NCI-H1930 (cell line): ENCODE measurements around the gene SERPINI1.

ENCODE experiments used
- DNase-seq, 2 experiments: peaks; one replicate each; lab custom pipeline; 2025; lab: John Stamatoyannopoulos, UW

SERPINI1 gene

DNA sequence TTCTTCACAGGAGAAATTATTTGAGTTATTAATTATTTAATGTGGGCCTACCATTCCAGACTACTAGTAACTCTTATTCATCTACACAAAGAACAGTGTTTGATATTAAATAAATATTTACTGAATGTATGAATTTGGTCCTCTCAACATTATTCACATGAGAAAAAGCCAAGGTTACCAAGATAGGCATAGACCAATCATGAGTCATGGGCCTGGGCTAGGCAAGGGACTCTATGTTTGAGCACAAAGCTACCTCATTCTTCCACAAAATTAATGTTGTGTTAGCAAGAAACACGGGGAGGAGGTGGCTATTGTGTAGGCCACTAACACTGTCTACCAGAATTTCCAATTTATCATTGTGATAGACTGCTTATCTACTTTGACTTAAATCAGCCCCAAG, 115.7 kb downstream of the SERPINI1 start:
- no peak for DNase-seq

GRCh38 chr3:167851749-167852148, 116.2 kb downstream of the SERPINI1 start:
- DNase-seq, result no peak

DNA sequence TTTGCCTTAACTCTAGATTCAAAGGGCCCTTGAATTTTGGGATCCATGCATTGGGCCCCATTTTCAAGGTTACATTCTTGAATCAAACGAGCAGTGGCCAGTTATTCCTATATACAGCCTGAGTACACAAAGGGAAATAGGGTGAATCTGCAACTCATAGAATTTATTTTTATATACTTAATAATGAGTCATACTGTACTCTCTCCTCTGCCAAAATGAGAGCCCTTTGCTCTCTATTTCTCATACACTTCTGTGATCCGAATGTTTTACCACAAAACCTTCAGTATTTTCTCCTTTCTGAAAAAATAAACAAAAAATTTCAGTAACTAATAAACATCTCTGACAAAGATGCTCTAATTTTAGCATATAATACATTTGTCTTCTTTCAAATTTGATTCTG, 116.7 kb downstream of the SERPINI1 start:
- DNase-seq, result no peak

GRCh38 chr3:167854063-167854462, 118.5 kb downstream of the SERPINI1 start:
- no peak for DNase-seq

DNA sequence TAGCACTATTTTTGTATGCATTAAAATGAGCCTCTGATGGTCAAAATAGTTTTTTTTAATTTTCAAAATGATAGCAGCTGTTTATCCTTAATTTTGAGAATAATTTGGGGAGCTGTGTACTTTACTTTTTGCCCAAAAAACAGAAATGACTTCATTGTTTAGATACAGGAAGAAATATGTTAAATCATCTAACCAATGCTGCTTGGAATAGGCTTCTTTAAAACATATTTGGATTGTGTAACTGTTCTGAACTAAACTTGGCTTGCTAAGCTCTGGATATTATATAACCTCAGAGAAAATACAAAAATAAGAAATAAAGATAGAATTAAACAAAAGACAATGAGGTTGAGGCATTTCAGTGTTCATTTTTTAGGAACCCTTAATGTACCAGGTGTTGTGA, 119.3 kb downstream of the SERPINI1 start:
- DNase-seq, result no peak

DNA sequence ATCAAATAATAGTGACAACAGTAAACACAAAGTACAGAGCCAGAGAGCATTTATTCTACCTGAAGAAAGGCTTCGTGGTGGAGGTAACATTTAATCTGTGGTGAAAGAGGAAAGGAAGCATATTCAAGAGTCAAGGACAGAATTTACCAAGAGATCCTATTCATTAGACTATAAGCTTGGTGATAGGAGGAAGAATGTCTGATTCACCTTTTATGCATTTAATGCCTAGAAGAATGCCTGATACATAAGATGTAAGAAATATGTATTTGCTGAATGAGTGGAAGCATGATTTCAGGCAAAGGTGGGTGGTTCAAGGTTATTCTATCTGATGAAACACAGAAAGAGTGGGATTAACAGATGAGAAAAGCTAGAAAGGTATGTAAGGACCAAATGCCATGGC, 119.8 kb downstream of the SERPINI1 start:
- no peak for DNase-seq

DNA sequence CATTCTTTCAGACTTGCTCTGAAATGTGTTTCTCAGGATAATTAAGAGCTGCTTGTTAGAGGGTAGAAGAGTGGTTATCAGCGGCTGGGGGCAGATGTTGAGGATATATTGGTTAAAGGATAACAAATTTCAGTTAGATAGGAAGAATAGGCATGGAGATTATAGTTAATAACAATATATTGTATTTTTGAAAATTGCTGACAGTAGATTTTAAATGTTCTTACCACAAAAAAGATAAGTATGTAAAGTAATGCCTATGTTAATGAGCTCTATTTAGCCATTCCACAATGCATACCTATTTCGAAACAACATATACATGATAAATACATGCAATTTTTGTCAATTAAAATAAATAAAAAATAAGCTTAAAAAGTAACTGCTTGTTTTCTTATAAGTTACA, 123.3 kb downstream of the SERPINI1 start:
- DNase-seq, result no peak

DNA sequence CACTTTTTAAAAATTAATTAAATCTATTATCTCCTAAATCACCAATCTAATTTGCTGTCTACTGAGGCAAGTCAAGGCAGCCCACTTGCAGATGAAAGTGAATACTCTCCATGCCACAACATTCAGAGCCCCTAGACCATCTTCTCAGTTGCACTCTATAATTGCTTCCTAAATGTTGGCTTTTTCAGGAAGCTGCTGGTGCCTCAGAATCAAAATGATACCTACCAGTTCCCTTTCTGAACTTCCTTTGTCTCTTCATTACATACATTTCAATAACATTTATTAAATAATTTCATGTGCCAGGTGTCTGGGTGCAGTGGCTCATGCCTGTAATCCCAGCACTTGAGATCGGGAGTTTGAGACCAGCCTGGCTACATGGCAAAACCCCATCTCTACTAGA, 124.1 kb downstream of the SERPINI1 start:
- DNase-seq, result no peak

- DNase-seq, result no peak
Measured at GRCh38 chr3:167861649-167862048, 126.1 kb downstream of the SERPINI1 start.

DNA sequence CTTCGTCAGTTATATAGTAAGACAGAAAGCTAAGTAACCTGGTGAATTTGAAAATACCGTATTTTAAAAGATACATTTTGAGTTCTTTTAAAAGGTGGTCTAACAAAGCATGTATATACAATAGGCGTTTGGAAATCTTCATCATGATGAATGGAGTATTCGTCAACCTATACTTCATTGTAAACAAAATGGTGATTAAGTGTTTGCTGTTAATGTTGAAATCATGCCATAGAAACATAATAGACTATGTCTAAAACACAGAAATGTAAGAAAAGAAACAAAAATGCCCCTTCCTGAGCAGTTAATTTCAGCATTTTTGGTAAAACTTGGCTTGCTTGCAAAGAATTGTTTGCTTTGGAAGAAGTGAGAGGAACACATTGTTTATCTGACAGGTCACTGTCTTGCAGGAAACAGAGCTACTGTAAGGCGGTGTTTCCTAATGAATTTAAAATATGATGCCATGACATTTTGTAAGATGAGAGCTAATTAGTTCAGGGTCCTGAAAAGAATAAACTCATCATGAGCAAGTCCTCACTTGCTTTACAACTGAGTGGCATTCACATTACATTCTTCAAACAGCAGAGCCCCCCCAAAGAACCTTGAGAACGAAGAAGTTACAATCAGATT, 126.7 kb downstream of the SERPINI1 start:
- DNase-seq, result no peak

DNA sequence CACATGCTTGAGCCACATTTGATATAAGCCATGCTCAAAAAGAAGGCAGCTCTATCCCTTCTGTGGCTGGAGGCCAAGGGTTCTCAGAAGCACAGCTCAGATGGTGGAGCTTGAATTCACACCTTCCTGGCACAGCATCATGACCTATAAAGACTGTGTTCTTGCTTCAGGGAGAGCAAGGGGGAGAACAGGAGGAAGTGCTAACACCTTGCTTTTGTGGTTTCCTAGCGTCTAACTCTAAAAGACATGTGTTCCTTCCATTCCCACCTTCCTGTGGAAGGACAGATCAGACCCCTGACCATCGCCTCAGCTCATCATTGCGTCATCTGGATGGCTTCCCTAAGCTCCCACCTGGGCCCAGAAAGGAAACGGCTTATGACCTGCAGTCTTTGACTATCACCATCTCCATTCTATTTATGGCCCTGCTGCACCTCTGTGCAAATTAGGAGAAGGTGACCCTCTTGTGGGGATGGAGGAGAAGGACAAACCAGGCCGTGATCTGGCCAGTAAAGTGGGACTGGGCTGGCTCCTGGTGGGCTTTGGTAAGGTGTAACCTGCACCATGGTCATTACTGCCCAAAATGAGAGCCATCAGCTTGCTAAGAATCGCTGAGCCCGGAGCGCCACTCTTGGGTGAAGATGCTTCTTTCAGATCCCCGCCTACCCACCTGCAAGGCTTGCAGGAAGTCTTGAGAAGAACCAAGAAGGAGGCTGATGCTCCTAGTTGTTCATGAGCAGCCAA, 128.5 kb downstream of the SERPINI1 start:
- no peak for DNase-seq

DNA sequence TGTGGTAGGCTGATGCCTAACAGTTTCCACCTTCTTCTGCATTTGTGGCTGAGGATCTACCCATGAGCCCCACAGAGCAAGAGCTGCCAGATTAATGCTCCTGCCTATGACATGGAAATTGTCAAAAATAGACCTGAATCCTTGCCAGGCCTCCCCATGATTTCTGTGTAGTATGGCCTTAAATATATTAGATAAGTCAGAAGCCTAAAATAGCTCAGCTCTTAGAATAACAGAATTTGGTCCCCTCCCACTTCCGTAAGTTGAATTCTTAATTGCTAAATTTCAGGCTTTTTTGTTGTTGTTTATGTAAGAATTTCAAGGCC, 129.0 kb downstream of the SERPINI1 start:
- no peak for DNase-seq

DNA sequence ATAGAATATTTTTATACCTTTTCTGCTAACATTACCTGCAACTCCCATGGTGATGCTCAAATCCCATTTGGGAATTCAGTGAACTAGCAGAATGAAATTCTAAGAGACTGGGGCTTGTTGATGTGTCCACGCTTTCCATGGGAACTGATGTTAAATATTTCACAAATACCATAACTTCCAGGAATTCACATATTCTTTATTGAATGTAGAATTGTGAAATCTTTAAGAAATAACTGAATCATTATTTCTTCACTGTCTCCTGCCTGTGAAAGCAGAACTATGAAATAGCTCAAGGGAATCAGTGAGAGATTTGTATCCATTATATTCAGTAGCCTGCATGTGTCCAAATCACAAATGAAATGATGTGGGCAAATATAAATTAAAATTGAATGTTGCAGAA, 130.8 kb downstream of the SERPINI1 start:
- DNase-seq, result no peak

DNA sequence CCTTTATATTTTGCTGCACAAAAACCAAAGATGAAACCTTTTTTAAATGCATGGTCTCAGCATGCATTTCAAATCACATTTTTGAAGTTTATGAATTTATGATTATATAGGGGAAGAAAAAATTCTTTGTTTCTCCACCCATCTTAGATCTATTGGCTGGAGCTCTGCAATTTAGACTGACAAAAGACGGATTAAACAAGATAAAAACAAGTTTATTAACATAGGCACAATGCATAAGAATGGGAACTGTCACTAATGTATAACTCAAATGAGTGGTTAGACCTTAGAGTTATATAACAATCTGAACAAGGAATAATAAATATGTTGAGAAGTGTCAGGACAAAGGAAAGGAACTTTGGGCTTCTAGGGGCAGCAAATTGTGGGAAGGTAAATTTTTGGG, 132.5 kb downstream of the SERPINI1 start:
- no peak for DNase-seq

GRCh38 chr3:167870181-167870580, 134.7 kb downstream of the SERPINI1 start:
- DNase-seq, result no peak

- no peak for DNase-seq
Measured at GRCh38 chr3:167870759-167871158, 135.2 kb downstream of the SERPINI1 start.

DNA sequence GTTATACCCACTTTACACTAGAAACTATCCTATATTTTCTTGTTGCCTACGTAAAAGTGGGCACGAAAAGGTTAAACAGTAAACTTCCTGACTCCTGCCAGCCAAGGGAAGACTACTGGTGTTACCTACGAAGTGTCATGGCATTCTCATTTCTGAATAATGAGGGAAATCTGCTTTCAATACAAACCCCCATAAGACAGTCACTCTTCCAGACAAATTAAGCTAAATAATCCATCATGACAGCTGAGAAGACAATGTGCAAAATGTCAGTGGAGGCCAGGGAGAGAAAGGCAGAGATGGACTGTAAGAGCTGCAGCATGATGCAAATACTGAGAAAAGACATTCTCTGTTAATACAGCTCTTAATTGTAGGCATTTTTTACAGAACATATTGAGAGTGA, 136.5 kb downstream of the SERPINI1 start:
- DNase-seq, result no peak

DNA sequence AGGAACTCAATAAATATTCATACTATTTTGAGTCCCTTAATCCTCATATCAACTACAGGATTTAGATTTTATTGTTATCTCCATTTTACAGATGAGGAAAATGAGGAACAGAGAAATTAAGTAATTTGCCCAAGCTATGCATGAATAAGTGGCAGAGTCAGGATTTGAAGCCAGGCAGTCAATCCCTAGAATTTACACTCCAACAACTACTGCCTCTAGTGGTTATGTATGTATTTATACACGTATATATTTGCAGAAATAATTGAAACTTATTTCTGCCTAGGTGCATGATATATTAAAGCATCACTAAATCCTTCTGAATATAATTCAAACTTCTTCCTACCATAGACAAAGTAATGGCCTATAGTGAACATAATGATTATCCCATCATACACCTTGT, 137.4 kb downstream of the SERPINI1 start:
- no peak for DNase-seq

GRCh38 chr3:167874671-167875372, 139.3 kb downstream of the SERPINI1 start:
- DNase-seq, result no peak
